SK-N-SH treated with all-trans-retinoic acid at 6 μM for 48 hours (cell line): Measurements from ENCODE around the gene SAPCD2.

ENCODE experiments used
- ARNTL ChIP-seq: fragments of 450-650 bp; formaldehyde crosslinking; IDR thresholded peaks from 2 replicates; pipeline ENCODE4 v1.5.0; 2020; ENCODE audit warnings: low read depth, mild to moderate bottlenecking, moderate library complexity, borderline replicate concordance
- CREB5 ChIP-seq: fragments of 250-450 bp; sonication (Bioruptor Pico); IDR thresholded peaks from 2 replicates; pipeline ENCODE4 v1.5.1; 2020; ENCODE audit warnings: low read depth, mild to moderate bottlenecking, moderate library complexity
- CSDC2 ChIP-seq: fragments of 250-450 bp; sonication (Bioruptor Pico); IDR thresholded peaks from 2 replicates; pipeline ENCODE4 v1.5.0; 2020; ENCODE audit warnings: mild to moderate bottlenecking, moderate library complexity
- TCF4 ChIP-seq: fragments of 250-450 bp; sonication (Bioruptor Pico); IDR thresholded peaks from 2 replicates; pipeline ENCODE4 v1.8.0; 2021; ENCODE audit warnings: mild to moderate bottlenecking, moderate library complexity, borderline replicate concordance
- ZC3H10 ChIP-seq: fragments of 250-450 bp; sonication (Bioruptor Pico); IDR thresholded peaks from 2 replicates; pipeline ENCODE4 v1.5.1; 2021; ENCODE audit warnings: mild to moderate bottlenecking, moderate library complexity
- ZFP30 ChIP-seq: fragments of 450-650 bp; formaldehyde crosslinking; IDR thresholded peaks from 2 replicates; pipeline ENCODE4 v1.5.0; 2022; ENCODE audit warnings: mild to moderate bottlenecking, moderate library complexity
- TF ChIP-seq, protein P1 (sequence below): fragments of 250-450 bp; sonication (Bioruptor Pico); IDR thresholded peaks from 2 replicates; pipeline ENCODE4 v1.5.1; 2021; ENCODE audit warnings: mild to moderate bottlenecking, moderate library complexity
- TF ChIP-seq, protein P2 (sequence below): fragments of 250-450 bp; sonication (Bioruptor Pico); IDR thresholded peaks from 2 replicates; pipeline ENCODE4 v1.5.0; 2020; ENCODE audit warnings: mild to moderate bottlenecking, moderate library complexity

DNA sequence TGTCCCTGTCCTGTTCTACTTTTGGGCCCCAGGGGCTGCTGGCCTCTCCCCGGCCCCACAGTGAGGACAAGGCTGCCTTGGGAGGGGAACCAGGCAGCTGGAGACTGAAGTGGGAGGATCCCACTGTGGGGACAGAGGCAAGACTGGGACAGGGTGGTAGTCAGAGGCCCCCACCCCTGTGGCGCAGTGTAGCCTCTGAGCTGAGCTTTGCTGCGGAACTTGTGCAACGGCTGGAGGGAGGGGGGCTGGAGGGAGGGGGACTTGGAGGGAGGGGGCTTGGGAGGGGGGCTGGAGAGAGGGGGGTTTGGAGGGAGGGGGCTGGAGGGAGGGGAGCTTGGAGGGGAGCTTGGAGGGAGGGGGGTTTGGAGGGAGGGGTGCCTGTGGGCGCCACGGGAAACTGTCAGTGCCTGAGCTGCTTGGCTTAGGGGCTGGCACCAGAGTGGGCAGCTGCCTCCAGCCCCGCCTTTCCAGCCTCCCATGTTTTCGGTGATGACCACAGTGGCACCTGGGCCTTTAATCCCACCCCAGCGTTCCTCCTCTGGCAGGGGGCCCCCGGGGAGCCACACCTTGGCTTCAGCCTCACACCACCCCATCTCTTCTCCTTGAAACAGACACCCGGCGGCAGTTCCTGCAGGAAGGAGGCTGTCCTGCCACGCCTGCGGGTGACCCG, 36.2 kb downstream of the SAPCD2 start:
- TF ChIP-seq CSDC2 (CRISPR knock-in tag), result no peak
- TF ChIP-seq, protein P1, sequence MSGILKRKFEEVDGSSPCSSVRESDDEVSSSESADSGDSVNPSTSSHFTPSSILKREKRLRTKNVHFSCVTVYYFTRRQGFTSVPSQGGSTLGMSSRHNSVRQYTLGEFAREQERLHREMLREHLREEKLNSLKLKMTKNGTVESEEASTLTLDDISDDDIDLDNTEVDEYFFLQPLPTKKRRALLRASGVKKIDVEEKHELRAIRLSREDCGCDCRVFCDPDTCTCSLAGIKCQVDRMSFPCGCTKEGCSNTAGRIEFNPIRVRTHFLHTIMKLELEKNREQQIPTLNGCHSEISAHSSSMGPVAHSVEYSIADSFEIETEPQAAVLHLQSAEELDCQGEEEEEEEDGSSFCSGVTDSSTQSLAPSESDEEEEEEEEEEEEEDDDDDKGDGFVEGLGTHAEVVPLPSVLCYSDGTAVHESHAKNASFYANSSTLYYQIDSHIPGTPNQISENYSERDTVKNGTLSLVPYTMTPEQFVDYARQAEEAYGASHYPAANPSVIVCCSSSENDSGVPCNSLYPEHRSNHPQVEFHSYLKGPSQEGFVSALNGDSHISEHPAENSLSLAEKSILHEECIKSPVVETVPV (CRISPR knock-in tag), result no peak
- TF ChIP-seq ZFP30 (CRISPR knock-in tag), result no peak
- TF ChIP-seq ARNTL (CRISPR knock-in tag), result no peak
- no peak for TF ChIP-seq CREB5 (CRISPR knock-in tag)
- no peak for TF ChIP-seq TCF4
- TF ChIP-seq, protein P2, sequence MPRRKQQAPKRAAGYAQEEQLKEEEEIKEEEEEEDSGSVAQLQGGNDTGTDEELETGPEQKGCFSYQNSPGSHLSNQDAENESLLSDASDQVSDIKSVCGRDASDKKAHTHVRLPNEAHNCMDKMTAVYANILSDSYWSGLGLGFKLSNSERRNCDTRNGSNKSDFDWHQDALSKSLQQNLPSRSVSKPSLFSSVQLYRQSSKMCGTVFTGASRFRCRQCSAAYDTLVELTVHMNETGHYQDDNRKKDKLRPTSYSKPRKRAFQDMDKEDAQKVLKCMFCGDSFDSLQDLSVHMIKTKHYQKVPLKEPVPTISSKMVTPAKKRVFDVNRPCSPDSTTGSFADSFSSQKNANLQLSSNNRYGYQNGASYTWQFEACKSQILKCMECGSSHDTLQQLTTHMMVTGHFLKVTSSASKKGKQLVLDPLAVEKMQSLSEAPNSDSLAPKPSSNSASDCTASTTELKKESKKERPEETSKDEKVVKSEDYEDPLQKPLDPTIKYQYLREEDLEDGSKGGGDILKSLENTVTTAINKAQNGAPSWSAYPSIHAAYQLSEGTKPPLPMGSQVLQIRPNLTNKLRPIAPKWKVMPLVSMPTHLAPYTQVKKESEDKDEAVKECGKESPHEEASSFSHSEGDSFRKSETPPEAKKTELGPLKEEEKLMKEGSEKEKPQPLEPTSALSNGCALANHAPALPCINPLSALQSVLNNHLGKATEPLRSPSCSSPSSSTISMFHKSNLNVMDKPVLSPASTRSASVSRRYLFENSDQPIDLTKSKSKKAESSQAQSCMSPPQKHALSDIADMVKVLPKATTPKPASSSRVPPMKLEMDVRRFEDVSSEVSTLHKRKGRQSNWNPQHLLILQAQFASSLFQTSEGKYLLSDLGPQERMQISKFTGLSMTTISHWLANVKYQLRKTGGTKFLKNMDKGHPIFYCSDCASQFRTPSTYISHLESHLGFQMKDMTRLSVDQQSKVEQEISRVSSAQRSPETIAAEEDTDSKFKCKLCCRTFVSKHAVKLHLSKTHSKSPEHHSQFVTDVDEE (CRISPR knock-in tag), result no peak
- no peak for TF ChIP-seq ZC3H10 (CRISPR knock-in tag)
